Measurements from ENCODE around the gene OTUD5.
A peak's percentile ranks its signal among the peaks of the same experiment; 100 is the strongest.

OTUD5 gene

GRCh38 chrX:48972220-48973164 lies 15.1 kb upstream of the OTUD5 start:
- DNase-seq (ENCODE audit: low read depth in 2 of 2) = peak in 1 of 2 experiments; percentile 21

GRCh38 chrX:48971249-48972219 lies 14.1 kb upstream of the OTUD5 start, which contains the start of gene KCND1:
KCND1 (minus strand) TSS chrX:48971844; CDS start chrX:48970271, 1,573 bp downstream.
- peak in 1 of 2 experiments; percentile 29 for DNase-seq (ENCODE audit: low read depth in 2 of 2)

DNA sequence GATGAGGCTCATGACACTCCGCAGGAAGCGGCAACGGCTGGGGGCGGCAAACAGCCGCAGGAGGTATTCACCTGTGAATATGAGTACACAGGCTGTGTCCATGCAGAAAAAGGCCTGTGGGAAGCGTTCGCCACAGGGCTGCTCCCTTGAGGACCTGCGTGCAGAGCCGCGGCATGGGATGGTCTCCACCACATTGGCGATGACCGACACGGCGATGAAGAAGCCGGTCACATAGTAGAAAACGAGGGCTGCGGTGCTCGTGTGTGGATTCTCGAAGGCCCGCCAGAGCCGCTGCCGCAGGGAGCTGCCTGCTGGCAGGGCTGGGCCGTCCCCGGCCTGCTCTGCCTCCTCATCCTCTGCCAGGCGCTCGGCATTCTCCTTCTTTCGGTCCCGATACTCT lies 12.1 kb upstream of the OTUD5 start:
- DNase-seq (ENCODE audit: low read depth in 2 of 2) = no peak

DNA sequence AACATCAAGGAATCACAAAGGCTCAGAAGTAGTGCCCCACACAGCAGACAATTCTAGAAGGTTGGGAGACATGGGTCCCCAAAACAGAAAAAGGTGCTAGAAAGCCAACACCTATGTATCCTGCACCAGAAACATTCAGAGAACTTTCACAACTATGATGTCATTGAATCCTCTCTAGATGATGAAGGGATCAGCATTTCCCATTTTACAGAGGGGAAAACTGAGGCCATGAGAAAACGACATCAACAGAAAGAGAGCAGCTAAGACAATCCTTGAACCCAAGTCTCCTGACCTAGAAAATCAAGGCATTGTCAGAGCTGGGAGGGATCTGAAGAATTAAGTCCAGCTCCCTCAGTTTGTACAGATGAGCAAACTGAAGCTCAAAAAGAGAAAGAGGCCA lies 11.0 kb upstream of the OTUD5 start:
- no peak for DNase-seq (ENCODE audit: low read depth in 2 of 2)

DNA sequence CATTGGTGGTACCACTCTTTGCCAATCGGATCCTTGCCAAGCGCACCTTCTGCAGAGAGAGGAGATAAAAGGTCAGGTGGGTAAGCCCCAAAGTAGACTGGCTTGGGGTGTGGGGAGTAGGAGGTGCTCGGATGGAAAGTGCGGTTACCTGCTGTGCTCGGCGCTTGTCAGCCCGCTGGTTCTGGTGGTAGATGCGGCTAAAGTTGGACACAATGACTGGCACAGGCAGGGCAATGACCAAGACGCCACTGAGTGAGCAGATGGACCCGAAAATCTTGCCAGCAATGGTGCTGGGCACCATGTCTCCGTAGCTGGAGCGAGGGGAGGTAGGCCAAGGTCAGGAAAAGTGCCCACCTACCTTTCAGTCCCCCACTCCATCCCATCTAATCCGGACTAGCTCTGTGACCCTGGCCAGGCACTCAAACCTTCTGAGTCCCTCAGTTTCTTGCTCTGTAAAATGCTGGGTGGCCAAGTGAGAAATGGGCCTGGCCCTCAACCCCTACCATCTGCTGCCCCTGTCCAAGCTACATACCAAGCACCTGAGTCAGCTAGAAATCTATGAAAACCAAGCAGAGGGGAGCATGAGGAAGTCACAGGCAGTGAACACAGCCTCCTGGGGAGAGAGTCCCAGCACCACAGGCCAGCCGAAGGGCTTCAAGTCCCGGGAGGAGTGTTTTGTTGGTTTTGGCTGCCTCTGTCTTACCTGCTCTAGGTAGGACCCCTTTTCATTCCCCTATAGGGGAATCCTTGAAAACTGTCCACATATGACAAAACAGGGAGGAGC lies 9.6 kb upstream of the OTUD5 start:
- DNase-seq (ENCODE audit: low read depth in 2 of 2) = no peak

GRCh38 chrX:48965959-48966358 lies 8.6 kb upstream of the OTUD5 start:
- no peak for DNase-seq (ENCODE audit: low read depth in 2 of 2)

DNA sequence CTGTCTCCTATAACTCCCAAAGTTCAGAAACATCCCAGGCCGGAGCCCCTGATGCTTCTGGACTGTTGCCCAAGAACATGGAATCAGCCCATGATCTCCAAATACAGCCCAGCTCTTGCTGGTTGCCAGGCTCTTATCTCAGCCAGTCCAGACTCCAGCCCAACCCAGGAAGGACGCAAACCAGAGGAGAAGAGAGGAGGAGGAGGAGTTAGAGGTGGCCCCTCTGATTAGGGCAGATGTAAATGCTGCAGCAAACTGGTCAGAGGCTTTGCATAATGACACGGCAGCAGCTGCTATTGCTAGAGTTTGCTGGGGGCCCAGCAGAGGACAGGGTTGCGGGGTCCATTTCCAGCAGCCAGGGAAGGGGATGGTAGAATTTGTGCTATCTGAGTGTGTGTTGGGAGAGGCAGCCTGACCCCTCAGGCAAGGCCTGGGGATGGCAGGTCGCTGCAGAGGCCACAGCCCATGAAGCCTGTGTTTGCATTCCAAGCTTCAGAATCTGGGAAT lies 4.2 kb upstream of the OTUD5 start:
- no peak for DNase-seq (ENCODE audit: low read depth in 2 of 2)

GRCh38 chrX:48960291-48960690 lies 2.9 kb upstream of the OTUD5 start:
- DNase-seq (ENCODE audit: low read depth in 2 of 2) = no peak

DNA sequence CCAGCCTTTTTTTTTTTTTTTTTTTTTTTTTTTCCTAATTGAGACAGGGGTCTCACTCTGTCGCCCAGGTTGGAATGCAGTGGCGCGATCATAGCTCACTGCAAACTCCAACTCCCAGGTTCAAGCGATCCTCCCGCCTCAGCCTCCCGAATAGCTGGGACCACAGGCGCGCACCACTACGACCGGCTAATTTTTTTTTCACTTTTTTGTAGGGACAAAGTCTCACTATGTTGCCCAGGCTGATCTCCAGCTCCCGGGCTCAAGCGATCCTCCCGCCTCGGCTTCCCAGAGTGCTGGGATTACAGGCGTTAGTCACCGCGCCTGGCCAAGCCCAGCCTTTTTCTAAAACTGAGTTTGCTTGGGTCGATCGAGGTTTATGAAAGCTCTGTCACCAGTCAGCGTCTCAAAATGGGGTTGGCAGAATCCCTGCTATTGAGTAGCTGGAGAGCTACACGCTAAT lies 1.3 kb upstream of the OTUD5 start:
- no peak for DNase-seq (ENCODE audit: low read depth in 2 of 2)

DNA sequence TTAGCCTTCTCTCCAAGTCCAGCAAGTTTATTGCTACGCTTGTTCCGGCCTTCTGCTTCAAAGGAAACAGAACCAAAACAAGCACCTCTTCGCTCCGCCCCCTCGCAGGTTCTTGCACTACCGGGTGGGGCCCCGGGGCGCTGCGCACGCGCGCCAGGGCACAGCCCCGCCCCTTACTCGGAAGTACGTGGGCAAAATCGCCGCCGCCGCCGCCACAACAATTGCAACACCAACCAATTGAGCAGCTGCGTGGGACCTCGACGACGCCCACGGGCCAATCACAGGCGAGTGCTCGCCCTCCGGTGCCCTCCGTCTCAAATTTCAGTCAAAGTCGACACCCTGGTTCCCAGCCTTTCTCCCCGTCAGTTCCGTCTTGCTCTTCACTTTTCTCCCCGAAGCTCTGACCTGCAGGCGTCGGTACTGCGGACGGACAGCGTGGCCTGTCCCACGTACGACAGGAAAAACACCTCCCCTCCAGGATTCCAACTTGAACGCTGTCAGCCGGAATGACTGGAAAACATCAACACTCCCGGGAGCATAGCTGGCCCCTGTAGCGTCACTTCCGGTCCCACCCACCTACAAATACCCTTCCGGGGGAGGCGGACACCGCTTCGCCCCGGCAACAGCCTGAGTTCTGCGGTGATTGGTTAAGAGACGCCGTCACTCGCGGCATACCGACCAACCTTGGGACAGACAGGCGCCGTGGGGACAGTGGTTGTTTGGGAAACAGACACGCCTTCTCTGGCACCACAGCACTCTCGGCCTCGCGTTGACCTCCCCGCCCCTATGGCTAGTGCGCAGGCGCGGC lies 624 bp upstream of the OTUD5 start:
- DNase-seq (ENCODE audit: low read depth in 2 of 2) = peak; percentile 95

DNA sequence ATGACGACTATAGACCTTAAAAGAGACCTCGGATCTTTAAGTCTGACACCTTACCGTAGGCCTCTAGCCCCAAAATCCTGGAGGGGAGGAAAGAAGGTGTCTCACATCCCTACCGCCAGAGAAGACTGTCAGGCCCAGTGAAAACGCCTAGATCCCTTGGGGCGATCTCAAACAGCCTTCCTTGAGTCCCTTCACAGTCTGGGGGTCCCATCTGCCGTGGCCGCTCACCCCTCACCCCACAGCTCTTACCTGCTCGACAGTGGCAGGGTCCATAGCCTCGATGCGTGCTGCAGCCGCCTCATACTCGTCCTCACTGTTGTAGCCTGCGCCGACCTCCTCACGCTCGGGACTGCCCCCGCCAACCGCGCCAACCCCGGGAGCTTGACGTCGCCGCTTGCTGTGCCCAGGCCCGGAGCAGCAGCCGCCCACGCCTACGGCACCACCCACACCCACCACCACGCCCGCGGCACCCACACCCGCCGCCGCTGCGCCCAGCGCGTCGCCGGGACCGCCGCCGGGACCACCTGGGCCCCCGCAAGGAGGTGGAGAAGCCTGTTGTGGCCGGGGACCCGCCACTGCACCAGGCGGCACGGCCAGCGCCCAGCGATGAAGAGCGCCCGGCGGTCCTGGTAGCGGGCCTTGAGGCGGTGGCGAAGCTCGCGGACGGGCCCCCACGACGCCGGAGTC lies 536 bp downstream of the OTUD5 start:
- no peak for DNase-seq (ENCODE audit: low read depth in 2 of 2)

- no peak for DNase-seq (ENCODE audit: low read depth in 2 of 2)
Observed at GRCh38 chrX:48948589-48948988, 8.8 kb downstream of the OTUD5 start.

- peak in 1 of 2 experiments; percentile 1 for DNase-seq (ENCODE audit: low read depth in 2 of 2)
Observed at GRCh38 chrX:48945517-48946348, 11.7 kb downstream of the OTUD5 start.

- no peak for DNase-seq (ENCODE audit: low read depth in 2 of 2)
Observed at GRCh38 chrX:48942895-48943294, 14.5 kb downstream of the OTUD5 start.

DNA sequence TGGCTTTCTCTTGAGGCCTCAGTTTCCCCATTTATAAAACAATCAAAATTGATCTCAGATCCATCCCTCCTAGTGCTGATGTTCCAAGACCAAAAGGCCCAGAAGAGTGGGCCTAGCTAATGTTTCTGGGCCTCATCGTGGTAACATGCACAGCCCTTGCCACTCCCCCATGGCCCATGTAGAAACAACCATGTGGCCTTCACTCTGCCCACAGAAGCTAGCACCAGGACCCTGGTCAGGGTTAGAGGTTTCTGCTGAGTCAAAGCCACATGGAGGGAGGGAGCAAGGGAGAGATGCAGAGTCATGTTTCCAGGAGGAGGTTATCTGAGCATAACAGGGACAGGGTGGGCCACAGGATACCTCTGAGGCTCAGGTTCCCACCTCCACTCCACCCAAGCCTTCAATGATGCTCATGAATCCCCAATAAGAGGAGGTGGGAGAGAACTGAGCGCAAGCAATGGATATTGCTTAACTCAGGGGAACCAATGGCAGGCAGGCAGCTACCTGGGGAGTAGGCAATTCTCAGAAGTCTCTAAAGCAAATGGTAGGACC lies 16.9 kb downstream of the OTUD5 start:
- DNase-seq (ENCODE audit: low read depth in 2 of 2) = no peak

DNA sequence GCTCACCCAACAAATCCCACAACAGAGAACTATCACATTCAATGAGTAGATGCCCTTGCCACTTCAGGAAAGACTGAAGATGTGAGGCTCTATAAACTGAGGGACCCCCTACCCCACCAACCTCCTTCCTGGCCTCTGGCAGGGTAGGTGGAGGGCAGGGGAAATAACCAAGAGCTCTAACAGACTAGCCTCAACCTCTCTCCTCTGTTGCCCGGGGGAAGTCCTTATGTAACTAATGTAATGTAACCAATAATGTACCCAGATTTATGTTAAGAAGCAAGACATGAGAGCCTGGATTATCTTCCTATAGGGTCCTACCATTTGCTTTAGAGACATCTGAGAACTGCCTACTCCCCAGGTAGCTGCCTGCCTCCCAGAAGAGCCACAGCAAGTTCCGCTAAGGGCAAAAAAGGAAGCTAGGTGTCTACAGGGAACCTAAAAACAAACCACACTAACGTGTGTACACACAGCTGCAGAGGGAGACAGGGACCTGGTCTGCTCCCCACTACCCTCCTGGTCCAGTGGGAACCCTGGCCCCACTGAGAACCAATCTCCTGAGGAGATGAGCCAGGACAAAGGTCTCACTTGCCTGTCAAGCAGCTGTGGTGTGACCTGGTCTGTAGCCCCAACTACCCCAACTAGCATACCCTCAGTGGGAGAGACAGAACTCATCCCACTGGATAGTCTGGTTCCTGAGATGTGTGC lies 17.7 kb downstream of the OTUD5 start:
- no peak for DNase-seq (ENCODE audit: low read depth in 2 of 2)

GRCh38 chrX:48938721-48939425 lies 18.5 kb downstream of the OTUD5 start:
- no peak for DNase-seq (ENCODE audit: low read depth in 2 of 2)
